H1 (cell line): ENCODE results near the gene CROCC. TPM values are rescaled to one million over a fixed set of nuclear protein-coding genes. Genes with fewer than 3 reads are reported as not detected.

ENCODE experiments used
- CTCF ChIA-PET: fragments of 300-600 bp; sonication (Branson Sonifier 250); formaldehyde crosslinking; loops from one replicate; lab custom pipeline; 2021; ENCODE audit not compliant: partially characterized antibody; lab: Charles Lee
- POLR2A ChIA-PET: fragments of 300-600 bp; sonication (Branson Sonifier 250); formaldehyde crosslinking; loops from one replicate; lab custom pipeline; 2021; ENCODE audit warnings: inconsistent platforms; ENCODE audit not compliant: partially characterized antibody; lab: Charles Lee
- DNase-seq, 2 experiments: peaks; one replicate each; pipeline versions ENCODE4 v3.0.0 to v3.0.0-alpha.2; 2010 to 2022; ENCODE audit warnings: low spot score in 2 of 2, low read depth in 1 of 2, mixed read lengths in 1 of 2
- FAIRE-seq: peaks from 2 replicates; lab custom pipeline; 2011; peaks lifted over from hg19 to GRCh38; lab: Jason Lieb, UNC
- H2AFZ ChIP-seq: 2 replicates; pipeline ENCODE4 v1.8.1; 2012; ENCODE audit warnings: low read length, inconsistent platforms
- H2AK5ac ChIP-seq: 2 replicates; pipeline ENCODE4 v1.6.1; 2013; ENCODE audit warnings: low read depth, low read length
- H2BK120ac ChIP-seq: replicated peaks from 2 replicates; pipeline ENCODE3; 2013; ENCODE audit warnings: low read depth, low read length, inconsistent platforms
- H2BK12ac ChIP-seq: 2 replicates; pipeline ENCODE4 v1.6.1; 2013; ENCODE audit warnings: low read depth, low read length
- H2BK15ac ChIP-seq: 2 replicates; pipeline ENCODE4 v1.6.1; 2013; ENCODE audit warnings: low read length
- H2BK20ac ChIP-seq: 2 replicates; pipeline ENCODE4 v1.6.1; 2013; ENCODE audit warnings: low read length
- H2BK5ac ChIP-seq: 2 replicates; pipeline ENCODE4 v1.6.1; 2013; ENCODE audit warnings: low read depth, low read length
- H3K14ac ChIP-seq: 2 replicates; pipeline ENCODE4 v1.6.1; 2013; ENCODE audit warnings: inconsistent platforms; ENCODE audit not compliant: insufficient read length
- H3K18ac ChIP-seq: 2 replicates; pipeline ENCODE4 v1.6.1; 2013; ENCODE audit warnings: low read length; ENCODE audit errors: extremely low read depth
- H3K23ac ChIP-seq: 2 replicates; pipeline ENCODE4 v1.6.1; 2013; ENCODE audit warnings: inconsistent platforms; ENCODE audit not compliant: insufficient read length
- H3K23me2 ChIP-seq: 2 replicates; pipeline ENCODE4 v1.6.1; 2013; ENCODE audit warnings: low read depth, low read length
- H3K27ac ChIP-seq: 2 replicates; pipeline ENCODE4 v1.6.1; 2011; ENCODE audit warnings: low read depth, low read length, inconsistent platforms
- H3K27me3 ChIP-seq, 4 experiments: replicated peaks in 1 of 4; 1 replicate in 1 of 4; 2 replicates in 3 of 4; pipeline versions ENCODE4 v1.6.1 to v1.8.1; 2011 to 2013; ENCODE audit warnings: low read length in 3 of 4, mild to moderate bottlenecking in 3 of 4, inconsistent platforms in 2 of 4, mixed read lengths in 2 of 4, moderate library complexity in 1 of 4; ENCODE audit not compliant: control insufficient read depth in 3 of 4, insufficient read depth in 3 of 4; ENCODE audit errors: extremely low read depth in 1 of 4
- H3K36me3 ChIP-seq, 4 experiments: 2 replicates each; pipeline versions ENCODE4 v1.6.1 to v1.8.1; 2011 to 2013; ENCODE audit warnings: mild to moderate bottlenecking in 4 of 4, low read length in 3 of 4, moderate library complexity in 2 of 4, control low read depth in 1 of 4, inconsistent platforms in 1 of 4; ENCODE audit not compliant: insufficient read depth in 4 of 4, control insufficient read depth in 2 of 4
- H3K4ac ChIP-seq: replicated peaks from 2 replicates; pipeline ENCODE3; 2013; ENCODE audit warnings: low read length, low read depth, mixed read lengths, inconsistent platforms; ENCODE audit not compliant: insufficient read length
- H3K4me1 ChIP-seq, 4 experiments: replicated peaks in 1 of 4; 1 replicate in 1 of 4; 2 replicates in 3 of 4; pipeline versions ENCODE4 v1.6.1 to v1.8.1; 2011 to 2013; ENCODE audit warnings: low read length in 3 of 4, inconsistent platforms in 2 of 4, mixed read lengths in 1 of 4; ENCODE audit not compliant: insufficient read depth in 4 of 4, control insufficient read depth in 3 of 4
- H3K4me2 ChIP-seq, 2 experiments: 2 replicates each; pipeline versions ENCODE4 v1.6.1 to v1.8.1; 2011 to 2013; ENCODE audit warnings: low read depth in 2 of 2, low read length in 2 of 2, control low read depth in 1 of 2, inconsistent platforms in 1 of 2, mild to moderate bottlenecking in 1 of 2; ENCODE audit not compliant: insufficient read depth in 1 of 2
- H3K4me3 ChIP-seq, 4 experiments: fragments of 200-600, 300-600 bp in 1 of 4; sonication (generic), shearing (Covaris generic), sonication (Bioruptor Twin) in 1 of 4; 2 replicates each; pipeline versions ENCODE4 v1.5.1 to v1.8.1; 2011 to 2016; ENCODE audit warnings: low read length in 4 of 4, low read depth in 3 of 4, control low read depth in 2 of 4, inconsistent platforms in 2 of 4, mild to moderate bottlenecking in 2 of 4, mixed read lengths in 1 of 4, moderate library complexity in 1 of 4; ENCODE audit not compliant: insufficient read depth in 2 of 4; ENCODE audit errors: extremely low read depth in 1 of 4
- H3K56ac ChIP-seq: replicated peaks from 2 replicates; pipeline ENCODE3; 2013; ENCODE audit warnings: low read depth, mild to moderate bottlenecking, mixed read lengths, low read length, inconsistent platforms; ENCODE audit not compliant: insufficient read length
- H3K79me1 ChIP-seq: 2 replicates; pipeline ENCODE4 v1.6.1; 2013; ENCODE audit warnings: low read depth, low read length, control low read depth
- H3K79me2 ChIP-seq, 2 experiments: 2 replicates each; pipeline versions ENCODE4 v1.6.1 to v1.8.1; 2012 to 2013; ENCODE audit warnings: low read length in 2 of 2, mild to moderate bottlenecking in 2 of 2, inconsistent platforms in 1 of 2; ENCODE audit not compliant: insufficient read depth in 2 of 2, control insufficient read depth in 1 of 2
- H3K9ac ChIP-seq, 4 experiments: replicated peaks in 1 of 4; 1 replicate in 1 of 4; 2 replicates in 3 of 4; pipeline versions ENCODE4 v1.6.1 to v1.8.1; 2011 to 2013; ENCODE audit warnings: low read depth in 3 of 4, low read length in 3 of 4, control low read depth in 2 of 4, mild to moderate bottlenecking in 2 of 4, moderate library complexity in 2 of 4, inconsistent platforms in 1 of 4; ENCODE audit errors: extremely low read depth in 1 of 4
- H3K9me3 ChIP-seq, 2 experiments: 2 replicates each; pipeline versions ENCODE4 v1.6.1 to v1.8.1; 2012 to 2013; ENCODE audit warnings: mild to moderate bottlenecking in 2 of 2, moderate library complexity in 2 of 2, control low read depth in 1 of 2, inconsistent platforms in 1 of 2, low read depth in 1 of 2, low read length in 1 of 2, mixed read lengths in 1 of 2; ENCODE audit not compliant: insufficient read depth in 2 of 2
- H4K20me1 ChIP-seq, 2 experiments: replicated peaks in 1 of 2; 2 replicates each; pipeline versions ENCODE3 to v1.8.1; 2011 to 2013; ENCODE audit warnings: inconsistent platforms in 2 of 2, low read length in 2 of 2, mild to moderate bottlenecking in 1 of 2; ENCODE audit not compliant: insufficient read depth in 2 of 2, control insufficient read depth in 1 of 2
- H4K5ac ChIP-seq: 2 replicates; pipeline ENCODE4 v1.6.1; 2013; ENCODE audit warnings: low read length, low read depth, mixed read lengths, inconsistent platforms; ENCODE audit not compliant: insufficient read length
- H4K8ac ChIP-seq: 2 replicates; pipeline ENCODE4 v1.8.0; 2013; ENCODE audit warnings: mild to moderate bottlenecking, moderate library complexity, low read length, inconsistent platforms; ENCODE audit not compliant: insufficient read depth; ENCODE audit errors: extremely low read depth
- H4K91ac ChIP-seq: replicated peaks from 2 replicates; pipeline ENCODE3; 2013; ENCODE audit warnings: low read length, mixed read lengths, inconsistent platforms; ENCODE audit not compliant: insufficient read length
- BACH1 ChIP-seq: IDR thresholded peaks from 2 replicates; pipeline ENCODE4 v1.6.1; 2012; ENCODE audit warnings: low read length, improper control_type of control experiment
- CEBPB ChIP-seq: IDR thresholded peaks from 2 replicates; pipeline ENCODE4 v1.6.1; 2012; ENCODE audit warnings: low read depth, low read length
- CREB1 ChIP-seq: IDR thresholded peaks from 2 replicates; pipeline ENCODE4 v1.6.1; 2012; ENCODE audit warnings: inconsistent platforms
- EGR1 ChIP-seq: IDR thresholded peaks from 2 replicates; pipeline ENCODE4 v1.6.1; 2011; ENCODE audit warnings: low read depth, low read length, borderline replicate concordance
- EP300 ChIP-seq, 2 experiments: IDR thresholded peaks; 1 replicate in 1 of 2; 2 replicates in 1 of 2; pipeline ENCODE4 v1.6.1; 2011 to 2012; ENCODE audit warnings: low read depth in 2 of 2, low read length in 2 of 2, mild to moderate bottlenecking in 2 of 2, borderline replicate concordance in 1 of 2, inconsistent platforms in 1 of 2, moderate library complexity in 1 of 2
- JUND ChIP-seq: IDR thresholded peaks from 2 replicates; pipeline ENCODE4 v1.6.1; 2011; ENCODE audit warnings: mild to moderate bottlenecking, improper control_type of control experiment, low read length
- KDM1A ChIP-seq: fragments of 200-600, 300-600 bp; sonication (generic); IDR thresholded peaks from 2 replicates; pipeline ENCODE4 v1.7.1; 2016; ENCODE audit warnings: mild to moderate bottlenecking, low read length, borderline replicate concordance
- MAFK ChIP-seq: IDR thresholded peaks from 2 replicates; pipeline ENCODE4 v1.6.1; 2012; ENCODE audit warnings: low read depth, mild to moderate bottlenecking, improper control_type of control experiment, low read length
- NANOG ChIP-seq: IDR thresholded peaks from 2 replicates; pipeline ENCODE4 v1.6.1; 2011; ENCODE audit warnings: low read length, low read depth, mild to moderate bottlenecking, inconsistent platforms; ENCODE audit not compliant: insufficient read depth, poor library complexity, severe bottlenecking
- POLR2AphosphoS5 ChIP-seq: IDR thresholded peaks from 2 replicates; pipeline ENCODE4 v1.6.1; 2011; ENCODE audit warnings: low read depth, low read length
- SIX5 ChIP-seq: IDR thresholded peaks from 2 replicates; pipeline ENCODE4 v1.6.1; 2011; ENCODE audit warnings: mild to moderate bottlenecking, low read depth, low read length
- SP1 ChIP-seq: IDR thresholded peaks from 2 replicates; pipeline ENCODE4 v1.6.1; 2011; ENCODE audit warnings: low read depth, low read length
- SRF ChIP-seq: IDR thresholded peaks from 2 replicates; pipeline ENCODE4 v1.6.1; 2011; ENCODE audit warnings: mild to moderate bottlenecking, low read depth, low read length, moderate library complexity
- SUZ12 ChIP-seq: fragments of 200-600 bp; sonication (generic); IDR thresholded peaks from 2 replicates; pipeline ENCODE4 v1.6.1; 2012; ENCODE audit warnings: mild to moderate bottlenecking, inconsistent platforms, low read length, moderate library complexity, mixed read lengths
- WGBS, 2 experiments: shearing (Covaris generic) in 1 of 2; methylation state at CpG; one replicate each; pipeline versions ENCODE4 v1.1.6 to v1.1.7; 2013 to 2015; ENCODE audit warnings: low lambda C conversion rate in 2 of 2, mixed read lengths in 2 of 2, inconsistent platforms in 1 of 2, low coverage in 1 of 2, missing lambda C conversion rate in 1 of 2; ENCODE audit not compliant: insufficient replicate concordance in 2 of 2, insufficient coverage in 1 of 2, insufficient read length in 1 of 2; ENCODE audit errors: extremely low coverage in 1 of 2, missing lambda C conversion rate in 1 of 2; 5-methylcytosine and 5-hydroxymethylcytosine counted together
- polyA plus RNA-seq, 7 experiments: library from polyadenylated mRNA; depleted of rRNA in 3 of 7; stranded (reverse) in 5 of 7; unstranded in 2 of 7; fragments of >200 nt in 5 of 7; fragments of 200-250 nt in 2 of 7; gene quantifications; 1 replicate in 5 of 7; 2 replicates in 1 of 7; 4 replicates in 1 of 7; pipeline versions ENCODE4 v1.2.1 to v1.2.3, GENCODE V29; 2011 to 2013; ENCODE audit warnings: missing spikeins in 2 of 7, mixed read lengths in 2 of 7
- total RNA-seq: library from RNA; stranded (reverse); fragmentation: NEBNext Ultra II Directional; extraction: Animal tissue kit (Norgen Biotek cat#: 25700); gene quantifications from 2 replicates; pipeline ENCODE4 v1.2.1, GENCODE V29; 2021

CROCC gene
- total and polyA plus RNA-seq, 2 of the 8 experiments (the other 6 are each of a cell fraction or from before 2014, with no cell fraction given) = 12.1 to 39.5 TPM

- Histone ChIP-seq H3K27me3 (no peaks in the 10 kb centered on the region), H3K27ac (no peak overlapping the region), H3K23me2 (peaks cover 3% of the 10 kb centered on the region; the same call in 1 of the 2 replicates), H2AFZ (no peak overlapping the region), H3K18ac (no peak overlapping the region), H3K9ac (no peak overlapping the region), H3K79me2 (no peaks in the 10 kb centered on the region), H4K5ac (no peak overlapping the region), H3K14ac (no peak overlapping the region), H3K4me2 (no peak overlapping the region), H4K91ac (no peak overlapping the region), H3K56ac (no peak overlapping the region), H2BK15ac (no peak overlapping the region), H2BK120ac (no peak overlapping the region), H3K4me1 (peaks cover 0 to 11% (median 8%) of the 10 kb centered on the region in 4 experiments; a peak in 6 of 7 replicates), H3K4ac (no peak overlapping the region), H2BK5ac (no peak overlapping the region), H3K36me3 (peaks cover 3 to 35% (median 16%) of the 10 kb centered on the region in 4 experiments; a peak in 6 of 8 replicates), H4K8ac (no peak overlapping the region), H3K23ac (no peak overlapping the region), H3K79me1 (no peaks in the 10 kb centered on the region), H2BK12ac (no peak overlapping the region), H2AK5ac (no peak overlapping the region), H3K4me3 (no peak overlapping the region), H4K20me1 (peaks cover 8 to 11% of the 10 kb centered on the region in 2 experiments), H3K9me3 (no peaks in the 10 kb centered on the region), H2BK20ac (no peak overlapping the region)
- no peak for FAIRE-seq
- POLR2A ChIA-PET = interaction anchor here (1.1 to 9.5 kb wide), 3 partner anchors 8 to 54 kb away, joined by 3 to 92 read pairs (median 4); partner anchors contain the start of gene MFAP2
- whole genome bisulfite sequencing, 2 experiments = 96% methylated on average over 20 of the region's 21 CpGs; no CpG with 5 or more reads in 1 of the 2 experiments
- TF ChIP-seq POLR2AphosphoS5 (no peak), SUZ12 (no peak), MAFK (no peak), CEBPB (no peak), SIX5 (no peak), JUND (no peak), NANOG (no peak), BACH1 (no peak), EGR1 (no peak), CREB1 (no peak), SP1 (no peak), KDM1A (no peak), EP300 (IDR thresholded peaks at IDR 0.05; ENCODE audit: borderline replicate concordance in 1 of 2, low read depth in 2 of 2, low read length in 2 of 2) (no peak), SRF (no peak)
- CTCF ChIA-PET = interaction anchor here (0.9 to 14.3 kb wide), 4 partner anchors 17 to 78 kb away, joined by 3 to 267 read pairs (median 125); partner anchors contain the start of gene MFAP2
- no peak for DNase-seq
Measured at GRCh38 chr1:16967962-16968361, 46.2 kb downstream of the CROCC start.
